GM20431 (cell line): ENCODE results near the gene LENEP.
"Not testable (repeated sequence)": the region's sequence is repeated elsewhere in the genome, so short reads cannot be mapped to it uniquely, and the experiment has no call there.

Experiments used
- in situ Hi-C: fragments of 300-500 bp; cut with MseI, MboI; formaldehyde crosslinking; loops from one replicate; pipeline ENCODE4 v1.15.0; 2020; ENCODE audit warnings: low sequenced_read_pairs; ENCODE audit not compliant: unreplicated experiment

LENEP gene

GRCh38 chr1:154974102-154974807 is 19.1 kb upstream of the LENEP start, which contains the start of gene CKS1B:
Gene CKS1B, plus strand, starts transcription at chr1:154974681. Its CDS starts 65 bp downstream, at chr1:154974746.
- in situ Hi-C loops, result no loop called here

GRCh38 chr1:154974808-154975408 is 18.5 kb upstream of the LENEP start:
- in situ Hi-C loops, result no loop called here

GRCh38 chr1:154975409-154976059 is 17.9 kb upstream of the LENEP start:
- in situ Hi-C loops, result no loop called here

GRCh38 chr1:154977762-154978161 is 15.6 kb upstream of the LENEP start:
- in situ Hi-C loops, result not testable (repeated sequence)

- in situ Hi-C loops, result no loop called here
These were observed 15.0 kb upstream of the LENEP start for GRCh38 chr1:154978360-154978759.

GRCh38 chr1:154982341-154982740 is 11.0 kb upstream of the LENEP start:
- in situ Hi-C loops, result no loop called here

GRCh38 chr1:154982897-154983648 is 10.3 kb upstream of the LENEP start, which contains the start of gene FLAD1:
Gene FLAD1, plus strand, starts transcription at chr1:154983344. Its CDS starts 351 bp downstream, at chr1:154983695.
- in situ Hi-C loops, result no loop called here

GRCh38 chr1:154983776-154984466 is 9.5 kb upstream of the LENEP start:
- in situ Hi-C loops, result no loop called here

- in situ Hi-C loops, result not testable (repeated sequence)
These were observed 6.7 kb upstream of the LENEP start for GRCh38 chr1:154986736-154987135.

- in situ Hi-C loops, result no loop called here
These were observed 6.1 kb upstream of the LENEP start for GRCh38 chr1:154987326-154987725.

GRCh38 chr1:154988058-154988954 is 5.1 kb upstream of the LENEP start:
- in situ Hi-C loops, result no loop called here

GRCh38 chr1:154989195-154989860 is 4.1 kb upstream of the LENEP start:
- in situ Hi-C loops, result no loop called here

GRCh38 chr1:154990276-154990675 is 3.1 kb upstream of the LENEP start:
- in situ Hi-C loops, result no loop called here

GRCh38 chr1:154992721-154993571 is 440 bp upstream of the LENEP start:
- in situ Hi-C loops, result no loop called here

GRCh38 chr1:154994269-154994587 is 842 bp downstream of the LENEP start:
- in situ Hi-C loops, result no loop called here

- in situ Hi-C loops, result no loop called here
These were observed 1.2 kb downstream of the LENEP start for GRCh38 chr1:154994591-154994990.

GRCh38 chr1:154995301-154995983 is 2.1 kb downstream of the LENEP start:
- in situ Hi-C loops, result not testable (repeated sequence)
